Lower leg skin (tissue), 4 donors: ENCODE data around the gene TTC34. TPM values are rescaled to one million over a fixed set of nuclear protein-coding genes. Genes with fewer than 3 reads are reported as not detected.

ENCODE experiments used
- DNase-seq, 2 donors: peaks; one replicate each; pipeline ENCODE4 v3.0.0-alpha.2; 2019; ENCODE audit warnings: low spot score in 2 of 2
- H3K4me3 ChIP-seq: fragments of 200-600 bp; sonication (generic); 2 replicates; pipeline ENCODE4 v1.5.1; 2017; ENCODE audit warnings: mild to moderate bottlenecking, low read depth; ENCODE audit not compliant: poor library complexity, severe bottlenecking
- CTCF ChIP-seq, 3 donors: fragments of 450-650 bp; IDR thresholded peaks; one replicate each; pipeline ENCODE4 v1.5.1; 2016; ENCODE audit warnings: antibody characterized with exemption in 3 of 3, mild to moderate bottlenecking in 3 of 3, moderate library complexity in 2 of 3
- POLR2A ChIP-seq, 2 donors: fragments of 450-650 bp; IDR thresholded peaks; one replicate each; pipeline ENCODE4 v1.6.1; 2016 to 2017; ENCODE audit warnings: antibody characterized with exemption in 2 of 2, mild to moderate bottlenecking in 1 of 2, moderate library complexity in 1 of 2
- WGBS, 2 donors: methylation state at CpG; one replicate each; pipeline ENCODE4 v1.1.5; 2018; 5-methylcytosine and 5-hydroxymethylcytosine counted together
- intact Hi-C: fragments of 100-400 bp; cut with DNase I; formaldehyde crosslinking; loops from one replicate; pipeline ENCODE4 v1.15.0; 2023; ENCODE audit warnings: low total_unique reads
- total RNA-seq, 4 donors: library from RNA; depleted of rRNA; stranded (reverse); fragments of >200 nt; gene quantifications; one replicate each; pipeline ENCODE4 v1.1.0, GENCODE V29; 2016

Gene TTC34
- total RNA-seq, 4 donors from 2014 or later: 0.07 to 0.23 (median 0.17) TPM

- 74 to 81% methylated on average over 10 of the region's 10 CpGs for WGBS, 2 donors
- intact Hi-C loops: no loop called here
- DNase-seq: no peak
Measured at GRCh38 chr1:2835650-2836159, 34.2 kb upstream of the TTC34 start.

GRCh38 chr1:2834741-2835564 is 33.5 kb upstream of the TTC34 start:
- intact Hi-C loops: no loop called here
- no peak for TF ChIP-seq CTCF (IDR thresholded peaks at IDR 0.05)
- TF ChIP-seq POLR2A (IDR thresholded peaks at IDR 0.05): no peak
- no peak overlapping the region for H3K4me3 ChIP-seq
- WGBS, 2 donors: 84 to 91% methylated on average over 26 to 27 of the region's 27 CpGs
- no peak for DNase-seq

More at GRCh38 chr1:2835650-2836159, 34.2 kb upstream of the TTC34 start:
- TF ChIP-seq CTCF (IDR thresholded peaks at IDR 0.05) (no peak), POLR2A (IDR thresholded peaks at IDR 0.05) (no peak)
- no peak overlapping the region for H3K4me3 ChIP-seq

GRCh38 chr1:2834146-2834475 is 32.6 kb upstream of the TTC34 start:
- TF ChIP-seq POLR2A (IDR thresholded peaks at IDR 0.05) (no peak), CTCF (IDR thresholded peaks at IDR 0.05) (no peak)
- no peak for DNase-seq
- WGBS, 2 donors: 28 to 54% methylated on average over 15 of the region's 15 CpGs
- H3K4me3 ChIP-seq: no peak overlapping the region
- intact Hi-C loops: no loop called here

- DNase-seq: no peak
- intact Hi-C loops: no loop called here
- no peak overlapping the region for H3K4me3 ChIP-seq
- TF ChIP-seq POLR2A (IDR thresholded peaks at IDR 0.05) (no peak), CTCF (IDR thresholded peaks at IDR 0.05) (no peak)
- 52 to 58% methylated on average over 20 of the region's 20 CpGs for WGBS, 2 donors
Measured at GRCh38 chr1:2833454-2834145, 32.1 kb upstream of the TTC34 start.

- intact Hi-C loops: no loop called here
- no peak for TF ChIP-seq POLR2A (IDR thresholded peaks at IDR 0.05)
- TF ChIP-seq CTCF (IDR thresholded peaks at IDR 0.05): no peak
- DNase-seq: no peak
- H3K4me3 ChIP-seq: no peak overlapping the region
- 83 to 84% methylated on average over 28 of the region's 28 CpGs for whole genome bisulfite sequencing, 2 donors
Measured at GRCh38 chr1:2832506-2833453, 31.3 kb upstream of the TTC34 start.
